ENCODE measurements around the gene RASAL2.
"Not testable (repeated sequence)": the region's sequence is repeated elsewhere in the genome, so short reads cannot be mapped to it uniquely, and the experiment has no call there.

Gene RASAL2

DNA sequence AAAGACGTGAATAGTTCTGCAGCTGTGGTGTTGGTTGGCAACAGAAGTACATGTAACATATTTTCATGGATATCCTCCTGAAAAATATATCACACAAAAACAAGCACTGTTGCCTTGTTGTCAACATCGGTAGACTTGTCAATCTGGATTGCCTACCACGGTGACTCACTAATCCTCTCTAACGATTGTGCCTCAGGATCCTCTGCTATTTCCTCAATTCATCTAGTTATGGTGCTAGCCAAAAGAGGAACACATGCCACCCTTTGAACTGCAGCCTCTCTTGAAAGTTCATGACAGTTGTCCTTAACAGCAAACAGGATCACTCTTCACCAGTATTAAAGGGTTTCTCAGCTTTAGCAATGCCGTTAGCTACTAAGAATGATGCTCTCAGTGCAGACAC, 25.7 kb downstream of the RASAL2 start:
- DNase-seq (ENCODE audit: low spot score): no peak

DNA sequence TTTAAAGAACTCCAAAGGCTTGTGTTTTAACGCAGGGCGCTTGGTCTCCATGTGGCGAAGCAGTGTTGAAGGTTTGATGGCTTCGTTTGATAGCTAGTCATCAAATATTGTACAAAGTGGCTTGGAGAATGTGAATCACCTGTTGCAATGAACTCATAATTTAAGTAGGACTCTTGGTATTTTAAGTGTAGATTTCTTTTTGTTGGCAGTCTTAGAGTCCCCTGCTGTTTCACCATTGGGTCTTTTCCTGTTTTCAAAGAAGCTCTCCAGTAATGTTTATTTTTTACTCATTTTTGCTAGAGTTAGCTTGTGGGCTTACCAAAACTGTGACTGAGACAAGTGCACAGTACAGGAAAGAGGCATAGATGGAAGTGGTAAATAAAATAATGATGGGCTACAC, 26.2 kb downstream of the RASAL2 start:
- no peak for DNase-seq (ENCODE audit: low spot score)

DNA sequence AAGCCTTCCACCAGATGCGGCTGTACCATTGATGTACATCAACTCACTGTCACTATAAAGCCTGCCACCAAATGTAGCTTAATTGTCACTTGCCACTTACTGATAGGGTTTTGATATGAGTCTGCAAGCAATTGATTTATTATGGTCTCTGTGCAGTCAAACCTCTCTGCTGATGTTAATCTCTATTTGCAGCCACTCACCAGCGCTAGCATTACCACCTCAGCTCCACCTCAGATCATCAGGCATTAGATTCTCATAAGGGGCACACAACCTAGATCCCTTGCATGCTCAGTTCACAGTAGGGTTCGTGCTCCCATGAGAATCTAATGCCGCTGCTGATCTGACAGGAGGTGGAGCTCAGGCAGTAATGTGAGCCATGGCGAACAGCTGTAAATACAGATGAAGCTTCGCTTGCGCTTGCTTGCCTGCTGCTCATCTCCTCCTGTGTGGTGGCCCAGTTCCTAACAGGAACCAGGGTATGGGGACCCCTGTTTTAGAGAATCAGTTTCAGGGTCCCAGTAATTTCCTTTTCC, 26.7 kb downstream of the RASAL2 start:
- not testable (repeated sequence) for DNase-seq (ENCODE audit: low spot score)

DNA sequence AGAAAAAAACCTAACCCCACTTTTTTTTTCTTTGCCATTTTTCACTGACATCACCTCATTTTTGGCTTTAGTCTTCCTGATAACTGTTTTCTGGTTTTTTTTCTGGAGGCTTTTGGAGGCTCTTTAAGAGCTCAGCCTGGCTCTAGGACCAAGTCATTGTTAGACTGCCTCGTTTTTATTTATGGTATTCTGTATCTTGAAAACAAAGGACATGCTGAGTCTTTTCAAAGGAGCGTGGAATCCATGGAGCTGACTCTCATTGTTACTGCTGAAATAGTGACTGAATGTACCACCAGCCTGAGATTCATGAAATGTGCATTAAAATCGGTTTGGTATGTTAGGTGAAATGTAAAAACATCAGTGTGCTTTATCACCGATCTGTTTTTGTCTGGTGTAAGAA, 28.0 kb downstream of the RASAL2 start:
- no peak for DNase-seq (ENCODE audit: low spot score)

DNA sequence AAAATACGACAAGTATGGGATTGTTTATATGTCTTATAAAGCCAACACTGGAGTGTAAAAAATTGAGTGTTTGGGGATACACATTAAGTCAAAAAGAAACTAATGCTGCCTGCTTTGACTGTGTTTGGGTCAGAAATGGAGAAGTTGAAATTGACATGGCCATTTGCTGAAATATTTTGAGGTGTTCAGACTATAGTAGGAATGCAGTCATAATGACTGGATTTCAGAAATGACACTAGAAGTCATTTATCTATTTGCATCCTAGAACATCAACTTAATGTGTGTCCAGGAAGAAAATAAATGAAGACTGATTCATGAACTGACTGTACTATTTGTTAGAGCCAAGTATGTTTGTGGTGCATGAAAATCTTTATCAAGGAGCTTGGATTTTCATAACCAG, 28.4 kb downstream of the RASAL2 start:
- no peak for DNase-seq (ENCODE audit: low spot score)

DNA sequence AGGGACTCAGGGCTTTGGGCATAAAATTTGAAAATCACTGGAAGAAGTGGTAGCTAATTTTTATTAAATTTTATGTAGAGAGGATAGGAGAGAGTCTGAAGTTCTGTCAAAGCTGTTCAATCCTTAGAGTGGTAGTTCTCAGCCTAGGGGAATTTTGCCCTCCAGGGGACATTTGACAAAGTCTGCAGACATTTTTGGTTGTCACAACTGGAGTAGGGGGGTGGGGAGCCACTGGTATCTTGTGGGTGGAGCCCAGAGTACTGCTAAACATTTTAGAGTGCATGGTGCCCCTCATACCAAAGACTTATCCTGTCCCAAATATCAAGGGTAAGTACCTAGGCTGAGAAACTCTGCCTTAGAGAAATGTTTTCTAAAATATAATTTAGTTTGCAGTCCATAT, 30.2 kb downstream of the RASAL2 start:
- no peak for DNase-seq (ENCODE audit: low spot score)

DNA sequence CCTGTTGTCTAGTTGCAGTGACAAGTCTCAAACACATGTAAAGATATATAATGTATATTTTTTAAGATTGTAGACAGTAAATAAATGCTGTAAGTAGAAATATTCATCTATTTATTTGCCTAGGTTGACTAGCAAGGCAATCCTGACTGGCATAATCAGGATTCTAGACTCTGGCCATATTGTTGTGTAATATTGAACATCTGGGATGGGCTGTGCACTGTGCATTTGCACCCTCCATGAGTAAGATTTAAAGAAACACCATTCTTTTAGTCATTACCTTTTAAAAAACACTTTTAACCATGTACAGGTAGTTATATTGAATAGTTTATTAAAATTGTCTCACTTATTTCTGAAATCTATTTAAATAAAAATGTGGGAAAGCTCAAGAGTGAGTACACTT, 32.4 kb downstream of the RASAL2 start:
- no peak for DNase-seq (ENCODE audit: low spot score)

DNA sequence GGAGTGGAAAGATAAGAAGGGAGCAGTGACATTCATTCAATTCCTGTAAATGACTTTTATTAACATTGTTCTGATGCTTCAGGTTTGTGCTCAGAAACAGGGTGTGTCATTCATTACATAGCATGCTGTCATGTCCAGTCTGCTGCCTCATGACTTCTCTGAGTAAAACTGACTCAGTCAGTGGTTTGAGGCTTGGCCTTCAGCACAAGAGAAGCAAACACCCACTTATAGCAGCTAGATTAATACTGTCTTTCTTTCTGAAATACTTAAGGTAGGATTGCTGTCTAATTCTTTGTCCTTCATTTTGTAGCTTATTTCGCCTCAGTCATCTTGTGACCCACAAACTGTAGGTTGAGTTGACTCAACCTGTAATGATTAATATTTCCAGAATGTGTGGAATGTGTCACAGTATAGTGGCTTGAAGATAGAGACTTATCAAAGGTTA, 32.9 kb downstream of the RASAL2 start:
- no peak for DNase-seq (ENCODE audit: low spot score)

DNA sequence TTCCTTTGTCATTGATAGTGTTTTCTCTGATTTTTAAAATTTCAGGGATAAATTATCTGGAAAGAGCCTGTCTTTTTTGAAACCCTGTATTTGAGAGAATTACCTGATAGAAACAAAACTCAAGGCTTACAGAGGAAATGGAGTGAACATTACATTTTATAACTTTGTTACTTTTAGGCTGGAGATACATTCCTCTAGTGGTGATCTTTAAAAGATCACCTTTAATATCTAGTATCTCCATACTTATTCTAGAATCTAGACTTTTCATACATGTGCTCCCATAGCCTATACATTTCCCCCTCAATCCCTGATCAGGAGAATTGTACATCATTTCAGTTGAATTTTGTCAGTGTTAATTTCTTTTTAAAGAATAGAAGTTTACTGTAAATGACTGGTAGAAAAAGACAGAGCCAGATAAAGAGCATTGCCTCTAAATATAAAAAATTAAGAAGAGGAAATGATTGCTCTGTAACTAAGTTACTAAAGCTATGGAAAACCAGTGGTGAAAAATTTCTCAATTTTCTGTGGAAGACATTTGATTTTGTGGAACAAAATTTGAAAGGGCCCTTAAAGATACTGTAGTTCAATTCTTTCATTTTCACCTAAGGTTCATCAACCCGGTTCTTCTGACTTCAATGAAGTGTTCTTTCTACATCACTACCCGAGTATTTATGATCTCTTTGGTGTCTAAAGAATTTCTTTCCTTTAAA, 33.7 kb downstream of the RASAL2 start:
- DNase-seq (ENCODE audit: low spot score): no peak

DNA sequence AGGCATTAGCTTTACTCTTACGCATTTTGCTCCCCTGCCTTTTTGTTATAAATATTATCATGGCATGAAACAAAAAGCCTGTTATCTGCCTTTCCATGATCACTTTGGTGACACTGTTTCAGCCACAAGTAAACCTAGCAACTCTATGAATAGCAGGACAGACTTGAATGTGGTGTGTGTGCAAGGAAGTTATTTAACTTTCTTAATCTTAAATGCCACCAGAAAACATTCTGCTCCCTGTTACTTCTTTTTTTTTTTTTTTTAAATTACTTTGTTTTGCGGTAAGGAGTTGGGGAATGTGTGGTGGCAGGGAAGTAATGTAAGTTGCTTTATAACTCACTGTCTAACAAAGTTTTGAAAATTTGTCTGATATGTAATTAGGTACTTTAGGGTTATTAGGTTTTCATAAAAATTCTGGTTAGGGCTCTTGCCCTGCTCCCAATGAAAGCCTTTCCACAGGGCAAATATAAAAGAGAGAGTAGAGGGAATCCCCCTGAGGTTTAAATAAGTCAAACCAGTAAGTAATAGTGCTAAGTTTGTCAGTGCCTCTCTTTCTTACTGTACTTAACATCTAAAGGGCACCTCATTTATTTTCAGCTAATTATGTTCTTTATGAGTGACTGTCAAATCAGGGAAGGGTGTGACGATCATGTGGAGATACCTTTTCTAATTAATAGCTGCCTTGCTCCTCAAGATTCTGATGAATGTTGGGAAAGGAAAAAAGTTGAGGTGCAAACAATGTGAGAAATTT, 39.5 kb downstream of the RASAL2 start:
- no peak for DNase-seq (ENCODE audit: low spot score)

DNA sequence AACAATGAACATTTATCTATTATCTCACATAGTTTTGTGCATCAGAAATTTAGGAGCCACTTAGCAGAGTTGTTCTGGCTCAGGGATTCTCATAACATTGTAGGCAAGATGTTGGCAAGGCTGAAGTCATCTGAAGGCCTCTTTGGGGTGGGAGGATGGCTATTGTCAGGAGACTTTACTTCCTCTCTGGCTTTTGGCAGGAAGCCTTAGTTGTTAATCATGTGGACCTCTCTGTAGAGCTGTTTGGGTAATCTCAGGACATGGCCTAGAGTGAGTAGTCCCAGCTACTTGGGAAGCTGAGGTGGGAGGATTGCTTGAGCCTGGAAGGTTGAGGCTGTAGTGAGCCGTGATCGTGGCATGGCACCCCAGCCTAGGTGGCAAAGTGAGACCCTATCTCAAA, 40.2 kb downstream of the RASAL2 start:
- DNase-seq (ENCODE audit: low spot score): no peak

DNA sequence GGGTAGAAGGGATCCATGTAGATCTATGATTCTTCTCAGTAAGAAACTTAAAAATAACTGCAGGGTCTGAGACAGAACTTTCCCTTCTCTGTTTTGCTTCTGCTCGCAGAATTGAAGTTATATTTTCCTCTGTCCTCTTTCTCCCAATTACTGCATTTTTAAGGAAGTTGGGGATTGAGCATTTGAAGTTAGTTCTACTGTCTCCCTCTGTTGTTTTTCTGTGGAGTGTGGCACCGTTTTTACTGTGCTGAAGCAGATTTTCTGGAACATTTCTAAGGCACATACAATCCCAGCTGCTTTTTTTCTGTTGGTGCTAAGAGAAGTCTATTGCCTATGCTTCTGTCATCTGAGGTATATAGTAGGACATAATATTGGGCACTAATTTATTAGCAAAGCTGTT, 43.3 kb downstream of the RASAL2 start:
- DNase-seq (ENCODE audit: low spot score): no peak

DNA sequence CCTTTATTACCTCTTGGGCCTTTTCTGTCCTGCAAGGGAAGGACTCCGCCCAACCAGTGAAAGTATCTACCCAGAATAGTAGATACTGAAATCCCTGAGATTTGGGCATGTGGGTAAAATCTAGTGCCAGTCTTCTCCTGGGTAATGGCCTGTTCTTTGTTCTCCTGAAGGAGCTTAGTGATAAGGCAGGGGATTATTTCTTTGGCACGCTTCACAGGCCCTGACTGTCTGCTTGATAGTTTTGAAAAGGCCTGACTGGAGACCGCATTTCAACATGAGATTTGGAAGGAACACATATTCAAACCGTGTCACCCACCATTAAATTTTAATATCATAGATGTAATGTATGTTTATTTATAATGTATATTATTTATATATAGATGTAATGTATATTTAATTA, 48.9 kb downstream of the RASAL2 start:
- no peak for DNase-seq (ENCODE audit: low spot score)

DNA sequence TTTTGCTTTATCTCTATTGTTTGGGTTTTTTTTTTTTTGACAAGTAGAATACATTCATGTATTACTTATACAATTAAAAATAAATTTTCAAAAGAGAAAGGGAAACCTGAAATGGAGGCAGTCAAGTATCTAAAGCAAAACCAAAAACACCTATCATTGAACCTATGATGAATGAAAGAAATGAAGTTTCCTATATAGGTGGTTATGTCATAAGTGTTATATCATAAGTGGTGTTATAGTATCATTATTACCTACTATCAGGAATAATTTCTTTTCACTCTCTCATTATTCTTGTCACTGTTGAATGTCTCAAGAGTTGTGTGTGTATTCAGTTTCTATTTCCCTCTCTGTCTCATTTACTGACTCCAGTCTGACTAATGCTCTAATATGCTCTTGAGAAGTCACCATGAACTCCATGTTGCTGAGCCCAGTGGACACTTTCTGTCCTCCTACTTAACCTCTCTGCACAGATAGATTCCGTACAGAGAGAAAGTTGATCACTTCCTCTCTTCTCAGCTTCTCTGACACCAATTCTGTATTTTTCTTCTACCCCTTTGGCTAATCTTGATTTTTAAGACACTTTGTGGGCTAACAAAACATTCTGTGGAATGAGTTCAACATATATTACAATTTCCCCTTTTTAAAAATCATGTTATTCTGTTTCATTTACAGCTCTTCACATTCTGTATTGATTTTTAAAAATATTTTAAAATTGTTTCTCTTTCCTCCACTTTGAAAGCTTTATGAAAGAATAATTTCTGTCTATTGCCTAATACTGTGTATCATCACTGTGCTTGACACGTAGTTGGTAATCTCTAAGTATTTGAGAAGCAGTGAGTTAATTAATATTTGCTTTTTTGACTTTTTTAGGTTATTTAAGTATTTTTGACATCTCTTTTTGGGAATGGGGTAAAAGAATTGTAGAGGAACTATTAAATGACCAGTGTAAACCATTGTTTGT, 50.1 kb downstream of the RASAL2 start:
- DNase-seq (ENCODE audit: low spot score): no peak

DNA sequence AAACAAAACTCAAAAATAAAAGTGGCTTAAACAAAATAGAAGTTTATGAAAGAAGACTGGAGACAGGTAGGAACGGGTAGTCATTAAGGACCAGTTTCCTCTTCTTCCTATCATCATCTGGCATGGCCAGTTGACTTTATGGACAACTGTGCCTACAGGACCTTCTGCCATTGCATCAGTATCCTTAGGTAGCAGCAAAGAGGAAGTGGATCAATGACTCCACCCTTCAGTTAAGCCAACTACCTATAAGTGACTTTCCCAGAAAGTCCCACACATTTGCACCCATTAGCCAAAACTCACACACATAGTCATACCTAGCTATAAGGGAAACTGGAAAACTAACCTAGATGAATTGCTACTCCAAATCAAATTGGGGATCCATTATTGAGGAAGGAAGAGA, 51.7 kb downstream of the RASAL2 start:
- no peak for DNase-seq (ENCODE audit: low spot score)

DNA sequence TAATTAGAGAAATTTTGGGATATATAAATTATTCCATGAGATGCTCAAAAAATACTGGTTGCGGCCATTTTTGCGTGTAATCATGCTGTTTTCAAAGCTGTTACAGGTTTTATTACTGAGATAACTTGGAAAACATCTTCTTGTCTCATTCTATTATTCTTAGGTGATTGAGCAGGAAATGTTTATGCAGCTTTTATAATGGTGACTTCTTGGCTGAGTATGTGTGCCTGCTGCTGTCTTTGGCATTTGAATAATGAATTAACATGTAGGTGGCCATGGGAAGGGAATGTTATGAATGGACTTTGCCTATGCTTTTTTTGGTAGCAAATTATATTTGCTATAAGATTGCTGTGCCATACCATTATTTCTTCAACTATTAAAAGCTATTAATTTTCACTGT, 52.5 kb downstream of the RASAL2 start:
- no peak for DNase-seq (ENCODE audit: low spot score)

DNA sequence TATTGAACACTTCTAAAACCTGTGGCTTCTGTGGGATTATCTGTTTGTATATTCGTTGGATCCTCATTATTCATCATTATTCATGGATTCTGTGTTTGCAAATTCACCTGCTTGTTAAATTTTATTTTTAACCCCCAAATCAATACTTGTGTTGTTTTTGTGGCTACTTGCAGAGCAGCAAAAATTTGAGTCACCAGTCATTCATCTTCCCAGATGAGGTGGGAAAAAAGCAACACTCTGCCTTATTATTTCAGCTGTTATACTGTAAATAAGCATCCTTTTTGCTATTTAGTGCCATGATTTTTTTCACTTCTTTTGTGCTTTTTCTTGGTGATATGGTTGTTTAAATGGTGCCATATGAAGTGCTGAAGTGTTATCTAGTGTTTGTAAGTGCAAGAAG, 56.7 kb downstream of the RASAL2 start:
- no peak for DNase-seq (ENCODE audit: low spot score)

DNA sequence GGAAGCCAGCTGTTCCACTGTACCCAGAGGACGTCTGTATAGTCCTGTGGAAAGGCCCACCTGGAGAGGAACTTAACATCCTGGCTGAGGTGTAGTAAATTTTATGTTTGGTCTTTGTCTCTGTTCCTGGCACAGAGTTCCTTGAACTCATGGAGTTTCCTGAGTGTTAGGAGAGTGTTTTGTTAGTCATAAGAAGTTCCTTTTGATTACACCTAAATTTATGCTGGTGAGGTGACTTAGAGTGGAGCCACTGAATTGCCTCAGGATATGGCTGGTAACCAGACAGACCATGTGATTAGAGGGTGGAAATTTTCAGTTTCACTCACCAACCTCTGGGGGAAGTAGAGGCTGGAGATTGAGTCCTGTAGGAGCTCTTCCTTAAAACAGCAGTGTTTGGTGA, 57.9 kb downstream of the RASAL2 start:
- no peak for DNase-seq (ENCODE audit: low spot score)

DNA sequence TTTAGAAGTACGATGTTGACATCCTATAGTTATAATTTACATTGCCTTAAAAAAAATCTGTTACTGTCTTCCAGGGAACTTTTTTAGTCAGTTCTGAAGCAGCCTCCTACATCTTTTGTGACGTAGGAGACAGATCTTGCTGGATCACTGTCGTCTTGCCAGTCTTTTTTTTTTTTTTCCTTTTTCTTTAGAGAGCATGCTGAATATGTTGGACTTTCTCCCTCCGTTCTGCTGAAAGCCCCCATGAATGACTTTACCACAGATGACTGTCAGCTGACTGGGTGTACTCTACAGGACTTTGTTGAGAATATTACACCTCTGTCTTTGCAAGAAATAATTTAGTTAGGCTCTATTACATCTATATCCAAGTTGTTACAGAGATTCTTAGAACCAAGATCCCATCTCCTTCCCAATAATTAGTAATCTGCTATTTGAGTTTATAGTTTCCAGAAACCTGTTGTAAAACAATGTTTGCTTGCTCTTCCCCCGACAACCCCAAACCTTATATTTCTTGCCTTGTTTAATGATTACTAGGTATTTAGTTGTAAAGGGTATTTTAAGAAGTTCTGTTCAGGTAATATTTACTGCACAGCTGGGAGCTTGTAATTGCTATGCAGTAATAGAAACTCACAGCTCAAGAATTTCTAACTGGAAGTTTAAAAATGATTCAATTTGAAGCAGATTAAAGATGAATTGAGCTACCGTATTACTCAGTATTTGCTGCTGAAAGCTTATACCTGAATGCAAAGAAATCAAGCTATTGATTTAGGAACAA, 61.8 kb downstream of the RASAL2 start:
- DNase-seq (ENCODE audit: low spot score): no peak

DNA sequence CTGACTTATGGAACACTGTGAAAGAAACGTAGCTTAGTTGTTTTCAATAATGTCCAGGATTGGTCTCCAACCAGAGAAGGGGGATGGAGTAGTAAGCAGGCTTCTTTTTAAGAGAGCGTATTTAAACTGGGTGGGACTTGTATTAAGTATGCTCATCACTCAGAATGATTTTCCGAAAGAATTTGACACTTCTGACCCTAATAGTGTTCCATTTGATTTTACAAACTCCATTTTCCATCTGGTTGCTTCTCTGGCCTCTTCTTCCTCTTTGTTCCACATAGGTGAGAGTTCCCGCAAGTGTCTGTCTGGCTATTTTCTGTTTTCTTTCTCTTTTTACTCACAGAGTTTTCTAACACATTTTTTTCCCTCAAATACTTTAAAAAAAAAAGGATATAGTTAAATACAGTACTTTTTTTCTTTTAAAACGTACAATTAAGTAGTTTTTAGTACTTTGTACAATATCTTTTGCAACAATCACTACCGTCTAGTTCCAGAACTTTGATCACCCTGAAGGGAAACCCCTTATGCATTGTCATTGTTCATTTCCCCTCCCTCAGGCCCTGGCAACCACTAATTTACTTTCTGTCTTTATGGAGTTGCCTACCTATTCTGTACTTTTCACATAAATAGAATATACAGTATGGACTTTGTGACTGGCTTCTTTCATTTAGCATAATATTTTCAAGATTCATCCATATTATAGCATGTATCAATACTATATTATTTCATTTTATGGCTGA, 67.0 kb downstream of the RASAL2 start:
- no peak for DNase-seq (ENCODE audit: low spot score)

DNA sequence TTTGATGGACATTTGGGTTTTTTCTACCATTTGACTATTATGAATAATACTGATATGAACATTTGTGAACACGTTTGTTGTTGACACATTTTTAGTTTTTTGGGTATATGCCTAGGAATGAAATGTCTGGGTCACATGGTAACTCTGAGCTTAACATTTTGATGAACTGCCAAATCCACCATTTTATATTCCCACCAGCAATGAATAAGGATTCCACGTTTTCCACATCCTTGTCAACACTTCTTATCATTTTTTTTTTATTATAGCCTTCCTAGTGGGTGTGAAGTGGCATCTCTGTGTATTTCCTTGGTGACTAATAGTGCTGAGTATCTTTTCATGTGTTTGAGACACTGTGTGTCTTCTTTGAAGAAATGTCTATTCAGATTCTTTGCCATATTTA, 67.6 kb downstream of the RASAL2 start:
- no peak for DNase-seq (ENCODE audit: low spot score)
